ENCODE measurements around the gene RNF13. TPM values are rescaled to one million over a fixed set of nuclear protein-coding genes. Genes with fewer than 3 reads are reported as not detected.
"Not testable (repeated sequence)": the region's sequence is repeated elsewhere in the genome, so short reads cannot be mapped to it uniquely, and the experiment has no call there.

Gene RNF13
- total RNA-seq, 1 experiment from 2014 or later: 161 TPM

GRCh38 chr3:149941186-149941585 lies 128.2 kb downstream of the RNF13 start:
- Histone ChIP-seq H4K20me1 (ENCODE audit: insufficient read depth, low read depth, low read length) (no peaks in the 10 kb centered on the region), H3K27ac (ENCODE audit: low read length) (no peak overlapping the region), H3K27me3 (ENCODE audit: low read length) (no peaks in the 10 kb centered on the region), H3K36me3 (ENCODE audit: insufficient read depth, low read length) (peaks cover 24% of the 10 kb centered on the region), H3K79me2 (ENCODE audit: low read length) (peaks cover 44% of the 10 kb centered on the region), H3K4me3 (ENCODE audit: low read length) (no peak overlapping the region), H3K4me1 (ENCODE audit: low read length) (peaks cover 5% of the 10 kb centered on the region), H3K9me3 (ENCODE audit: low read length) (peaks cover 7% of the 10 kb centered on the region; the same call in 1 of the 2 replicates), H3K9me2 (replicated peaks; ENCODE audit: insufficient read depth, low read length) (no peaks in the 10 kb centered on the region), H3K4me2 (ENCODE audit: low read depth, low read length, poor library complexity, severe bottlenecking) (no peak overlapping the region), H3K9ac (ENCODE audit: low read length) (no peak overlapping the region), H2AFZ (ENCODE audit: low read length) (no peak overlapping the region)
- no peak for DNase-seq

DNA sequence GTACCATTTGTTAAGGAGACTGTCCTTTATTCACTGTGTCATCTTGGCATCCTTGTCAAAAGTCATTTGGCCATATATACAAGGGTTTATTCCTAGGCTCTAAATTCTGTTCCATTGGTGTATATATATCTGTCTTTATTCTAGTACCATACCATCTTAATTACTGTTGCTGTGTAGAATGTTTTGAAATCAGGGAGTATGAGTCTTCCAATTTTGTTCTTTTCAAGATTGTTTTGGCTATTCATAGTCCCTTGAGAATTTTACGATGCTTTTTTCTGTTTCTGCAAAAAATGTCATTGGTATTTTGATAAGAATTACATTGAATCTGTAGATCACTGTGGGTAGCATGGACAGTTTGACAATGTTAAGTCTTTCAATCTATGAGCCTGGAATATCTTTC lies 128.9 kb downstream of the RNF13 start:
- Histone ChIP-seq H3K27ac (ENCODE audit: low read length) (no peak overlapping the region), H2AFZ (ENCODE audit: low read length) (no peak overlapping the region), H3K79me2 (ENCODE audit: low read length) (peaks cover 49% of the 10 kb centered on the region), H3K4me2 (ENCODE audit: low read depth, low read length, poor library complexity, severe bottlenecking) (no peak overlapping the region), H3K4me1 (ENCODE audit: low read length) (peaks cover 6% of the 10 kb centered on the region), H3K27me3 (ENCODE audit: low read length) (no peaks in the 10 kb centered on the region), H3K4me3 (ENCODE audit: low read length) (no peak overlapping the region), H3K9me2 (replicated peaks; ENCODE audit: insufficient read depth, low read length) (no peaks in the 10 kb centered on the region), H3K9ac (ENCODE audit: low read length) (no peak overlapping the region), H3K9me3 (ENCODE audit: low read length) (peaks cover 7% of the 10 kb centered on the region; the same call in 1 of the 2 replicates), H3K36me3 (ENCODE audit: insufficient read depth, low read length) (peaks cover 24% of the 10 kb centered on the region), H4K20me1 (ENCODE audit: insufficient read depth, low read depth, low read length) (no peaks in the 10 kb centered on the region)
- DNase-seq: no peak

DNA sequence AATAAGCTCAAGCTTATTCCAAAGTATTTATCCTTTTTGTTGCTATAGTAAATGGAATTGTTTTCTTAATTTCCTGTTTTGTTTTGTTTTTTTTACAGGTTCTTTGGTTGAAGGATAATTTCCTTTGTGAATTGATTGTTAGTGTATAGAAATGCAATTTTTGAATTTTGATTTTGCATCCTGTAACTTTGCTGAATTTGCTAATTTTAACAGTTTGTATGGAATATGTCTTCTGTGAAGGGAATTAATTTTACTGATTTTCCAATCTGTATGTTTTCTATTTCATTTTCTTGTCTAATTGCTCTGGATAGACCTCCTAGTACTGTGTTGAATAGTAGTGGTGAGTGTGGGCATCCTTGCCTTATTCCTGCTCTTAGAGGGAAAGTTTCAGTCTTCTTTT lies 129.4 kb downstream of the RNF13 start:
- peaks cover 24% of the 10 kb centered on the region for H3K36me3 ChIP-seq (ENCODE audit: insufficient read depth, low read length)

GRCh38 chr3:149943966-149944365 lies 131.0 kb downstream of the RNF13 start:
- not testable (repeated sequence) for H3K9me2 ChIP-seq (replicated peaks; ENCODE audit: insufficient read depth, low read length); H4K20me1 ChIP-seq (ENCODE audit: insufficient read depth, low read depth, low read length); H3K4me2 ChIP-seq (ENCODE audit: low read depth, low read length, poor library complexity, severe bottlenecking)

More for the DNA sequence above, 129.4 kb downstream of the RNF13 start:
- Histone ChIP-seq H3K9me2 (replicated peaks; ENCODE audit: insufficient read depth, low read length) (no peaks in the 10 kb centered on the region), H3K27me3 (ENCODE audit: low read length) (no peaks in the 10 kb centered on the region), H3K27ac (ENCODE audit: low read length) (no peak overlapping the region), H2AFZ (ENCODE audit: low read length) (no peak overlapping the region), H3K4me1 (ENCODE audit: low read length) (peaks cover 3% of the 10 kb centered on the region; the same call in 1 of the 2 replicates), H3K79me2 (ENCODE audit: low read length) (peaks cover 50% of the 10 kb centered on the region), H3K4me3 (ENCODE audit: low read length) (no peak overlapping the region), H3K9ac (ENCODE audit: low read length) (no peak overlapping the region), H3K9me3 (ENCODE audit: low read length) (peaks cover 7% of the 10 kb centered on the region; the same call in 1 of the 2 replicates), H4K20me1 (ENCODE audit: insufficient read depth, low read depth, low read length) (no peaks in the 10 kb centered on the region), H3K4me2 (ENCODE audit: low read depth, low read length, poor library complexity, severe bottlenecking) (no peak overlapping the region)
- no peak for DNase-seq

DNA sequence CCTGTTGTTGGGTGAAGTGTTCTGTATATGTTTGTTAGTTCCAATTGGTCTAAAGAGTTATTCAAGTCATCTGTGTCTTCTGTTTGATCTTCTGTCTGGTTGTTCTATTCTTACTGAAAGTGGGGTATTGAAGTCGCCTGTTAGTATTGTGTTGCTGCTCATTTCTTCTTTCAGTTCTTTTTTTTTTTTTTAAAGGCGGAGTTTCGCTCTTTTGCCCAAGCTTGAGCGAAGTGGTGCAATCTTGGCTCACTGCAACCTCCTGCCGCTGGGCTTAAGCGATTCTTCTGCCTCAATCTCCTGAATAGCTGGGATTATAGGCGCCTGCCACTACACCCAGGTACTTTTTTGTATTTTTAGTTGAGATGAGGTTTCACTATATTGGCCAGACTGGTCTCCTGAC lies 134.2 kb downstream of the RNF13 start:
- H3K4me2 ChIP-seq (ENCODE audit: low read depth, low read length, poor library complexity, severe bottlenecking): no peak overlapping the region
- H2AFZ ChIP-seq (ENCODE audit: low read length): no peak overlapping the region
- DNase-seq: no peak
- H3K9ac ChIP-seq (ENCODE audit: low read length): no peak overlapping the region
- H3K4me3 ChIP-seq (ENCODE audit: low read length): no peak overlapping the region
- no peak overlapping the region for H3K27ac ChIP-seq (ENCODE audit: low read length)
- H3K27me3 ChIP-seq (ENCODE audit: low read length): no peaks in the 10 kb centered on the region
- peaks cover 3% of the 10 kb centered on the region for H3K4me1 ChIP-seq (ENCODE audit: low read length)
- H3K9me3 ChIP-seq (ENCODE audit: low read length): peaks cover 5% of the 10 kb centered on the region; the same call in 1 of the 2 replicates
- H4K20me1 ChIP-seq (ENCODE audit: insufficient read depth, low read depth, low read length): no peaks in the 10 kb centered on the region
- H3K36me3 ChIP-seq (ENCODE audit: insufficient read depth, low read length): peaks cover 18% of the 10 kb centered on the region
- peaks cover 68% of the 10 kb centered on the region for H3K79me2 ChIP-seq (ENCODE audit: low read length)
- no peaks in the 10 kb centered on the region for H3K9me2 ChIP-seq (replicated peaks; ENCODE audit: insufficient read depth, low read length)

More at GRCh38 chr3:149943966-149944365, 131.0 kb downstream of the RNF13 start:
- H3K36me3 ChIP-seq (ENCODE audit: insufficient read depth, low read length): peaks cover 24% of the 10 kb centered on the region
- not testable (repeated sequence) for H3K9me3 ChIP-seq (ENCODE audit: low read length); H3K4me1 ChIP-seq (ENCODE audit: low read length); H3K9ac ChIP-seq (ENCODE audit: low read length); H3K27ac ChIP-seq (ENCODE audit: low read length); H2AFZ ChIP-seq (ENCODE audit: low read length); H3K4me3 ChIP-seq (ENCODE audit: low read length); DNase-seq; H3K27me3 ChIP-seq (ENCODE audit: low read length)
- H3K79me2 ChIP-seq (ENCODE audit: low read length): peaks cover 56% of the 10 kb centered on the region

DNA sequence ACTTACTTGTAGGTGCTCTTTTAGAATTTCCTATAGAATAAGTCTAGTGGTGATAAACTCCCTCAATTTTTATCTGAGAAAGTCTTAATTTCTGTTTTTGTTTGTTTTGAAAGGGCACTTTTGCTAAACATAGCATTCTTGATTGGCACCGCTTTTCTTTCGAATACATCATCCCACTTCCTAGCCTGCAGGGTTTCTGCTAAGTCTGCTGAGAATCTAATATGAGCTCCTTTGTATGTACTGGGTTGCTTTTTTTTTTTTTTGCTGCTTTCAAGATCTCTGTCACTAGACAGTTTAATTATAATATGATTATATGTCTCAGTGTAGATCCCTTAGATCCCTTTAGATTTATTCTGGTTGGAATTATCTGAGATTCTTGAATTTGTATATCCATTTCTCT lies 136.2 kb downstream of the RNF13 start:
- H3K27me3 ChIP-seq (ENCODE audit: low read length): no peaks in the 10 kb centered on the region

GRCh38 chr3:149954812-149955211 lies 141.8 kb downstream of the RNF13 start:
- H4K20me1 ChIP-seq (ENCODE audit: insufficient read depth, low read depth, low read length): no peaks in the 10 kb centered on the region
- no peaks in the 10 kb centered on the region for H3K9me3 ChIP-seq (ENCODE audit: low read length)
- peaks cover 75% of the 10 kb centered on the region for H3K79me2 ChIP-seq (ENCODE audit: low read length)
- DNase-seq: no peak
- H3K4me2 ChIP-seq (ENCODE audit: low read depth, low read length, poor library complexity, severe bottlenecking): peak overlapping the region; percentile 55
- H3K4me3 ChIP-seq (ENCODE audit: low read length): no peak overlapping the region
- no peaks in the 10 kb centered on the region for H3K9me2 ChIP-seq (replicated peaks; ENCODE audit: insufficient read depth, low read length)
- H3K4me1 ChIP-seq (ENCODE audit: low read length): peaks cover 35% of the 10 kb centered on the region
- peaks cover 9% of the 10 kb centered on the region for H3K36me3 ChIP-seq (ENCODE audit: insufficient read depth, low read length)
- H3K9ac ChIP-seq (ENCODE audit: low read length): no peak overlapping the region
- no peak overlapping the region for H2AFZ ChIP-seq (ENCODE audit: low read length)
- H3K27ac ChIP-seq (ENCODE audit: low read length): 0 out of 2 replicates have a peak overlapping the region, but pooled peaks have one; percentile 53
- no peaks in the 10 kb centered on the region for H3K27me3 ChIP-seq (ENCODE audit: low read length)

More for the DNA sequence above, 136.2 kb downstream of the RNF13 start:
- Histone ChIP-seq H3K79me2 (ENCODE audit: low read length) (peaks cover 71% of the 10 kb centered on the region), H3K9me2 (replicated peaks; ENCODE audit: insufficient read depth, low read length) (no peaks in the 10 kb centered on the region), H3K4me3 (ENCODE audit: low read length) (no peak overlapping the region), H3K36me3 (ENCODE audit: insufficient read depth, low read length) (peaks cover 9% of the 10 kb centered on the region; the same call in 1 of the 2 replicates), H3K27ac (ENCODE audit: low read length) (no peak overlapping the region), H3K4me2 (ENCODE audit: low read depth, low read length, poor library complexity, severe bottlenecking) (no peak overlapping the region), H3K4me1 (ENCODE audit: low read length) (peaks cover 13% of the 10 kb centered on the region), H3K9me3 (ENCODE audit: low read length) (no peaks in the 10 kb centered on the region), H2AFZ (ENCODE audit: low read length) (no peak overlapping the region), H3K9ac (ENCODE audit: low read length) (no peak overlapping the region), H4K20me1 (ENCODE audit: insufficient read depth, low read depth, low read length) (no peaks in the 10 kb centered on the region)
- no peak for DNase-seq

DNA sequence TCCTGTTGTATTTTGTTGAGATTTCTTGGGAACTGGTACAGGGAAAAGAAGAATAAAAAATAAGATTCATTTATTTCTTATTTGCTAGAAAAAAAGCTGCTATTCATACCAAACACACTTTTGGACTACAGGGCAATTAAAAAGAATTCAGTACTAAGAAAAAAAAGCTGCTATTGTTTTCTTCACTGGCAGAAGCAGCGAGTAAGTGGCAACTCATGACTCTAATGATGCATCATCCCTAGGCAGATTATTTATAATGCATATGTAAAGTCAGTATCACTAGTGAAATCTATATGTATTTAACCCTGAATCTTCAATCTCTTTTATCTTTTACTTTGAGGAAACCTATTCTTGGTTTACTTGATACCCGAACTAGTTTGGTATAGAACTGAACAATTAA lies 142.4 kb downstream of the RNF13 start:
- no peak overlapping the region for H2AFZ ChIP-seq (ENCODE audit: low read length)
- H4K20me1 ChIP-seq (ENCODE audit: insufficient read depth, low read depth, low read length): no peaks in the 10 kb centered on the region
- H3K4me3 ChIP-seq (ENCODE audit: low read length): peak overlapping the region; percentile 9; the same call in 1 of the 2 replicates
- DNase-seq: peak; percentile 50
- H3K9me2 ChIP-seq (replicated peaks; ENCODE audit: insufficient read depth, low read length): no peaks in the 10 kb centered on the region
- H3K36me3 ChIP-seq (ENCODE audit: insufficient read depth, low read length): peaks cover 9% of the 10 kb centered on the region
- H3K4me2 ChIP-seq (ENCODE audit: low read depth, low read length, poor library complexity, severe bottlenecking): peak overlapping the region; percentile 55
- peaks cover 35% of the 10 kb centered on the region for H3K4me1 ChIP-seq (ENCODE audit: low read length)
- H3K79me2 ChIP-seq (ENCODE audit: low read length): peaks cover 70% of the 10 kb centered on the region
- no peaks in the 10 kb centered on the region for H3K9me3 ChIP-seq (ENCODE audit: low read length)
- H3K9ac ChIP-seq (ENCODE audit: low read length): no peak overlapping the region
- H3K27ac ChIP-seq (ENCODE audit: low read length): peak overlapping the region; percentile 53
- no peaks in the 10 kb centered on the region for H3K27me3 ChIP-seq (ENCODE audit: low read length)
